ENCODE results near the gene LCK. TPM values are rescaled to one million over a fixed set of nuclear protein-coding genes. Genes with fewer than 3 reads are reported as not detected.

The LCK gene
- total and polyA plus RNA-seq, 9 of the 15 experiments (the other 6 are each of a cell fraction or from before 2014, with no cell fraction given): 0.04 to 0.47 (median 0.13) TPM; not detected in 6

DNA sequence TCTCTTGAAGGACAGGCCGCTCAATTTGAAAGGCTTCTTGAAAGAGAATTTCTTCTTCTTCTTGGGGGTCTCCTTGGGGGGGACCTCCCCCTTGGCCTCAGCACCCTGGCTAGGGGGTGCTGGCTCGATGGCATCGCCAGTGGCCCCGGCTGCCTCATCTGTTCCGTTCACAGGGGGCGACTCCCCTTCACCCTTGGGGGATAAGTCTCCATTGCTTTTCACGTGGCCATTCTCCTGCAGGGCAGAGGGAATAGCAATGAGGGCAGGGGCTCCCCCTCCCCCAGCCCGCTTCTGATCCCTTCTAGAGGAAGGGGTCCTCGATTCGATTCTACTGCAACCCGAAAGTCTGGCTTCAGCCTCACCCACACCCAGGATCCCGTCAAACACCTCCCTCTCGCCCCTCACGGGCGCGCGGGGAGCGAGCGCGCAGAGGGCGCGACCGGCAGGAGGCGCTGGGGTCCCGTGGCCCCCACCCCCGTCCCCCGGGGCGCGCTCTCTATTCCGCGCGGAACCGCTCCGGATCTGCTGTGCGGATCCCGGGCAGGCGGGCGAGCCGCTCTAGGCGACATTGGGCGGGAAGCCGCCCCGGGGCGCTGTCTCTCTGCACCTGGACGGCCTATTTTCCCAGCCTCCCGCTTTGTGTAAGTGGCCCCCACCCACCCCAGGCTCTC, 83.9 kb downstream of the LCK start (continued):
- TF ChIP-seq FIP1L1 (IDR thresholded peaks at IDR 0.05; ENCODE audit: low read depth, low read length, poor library complexity, severe bottlenecking) (peak; percentile 90), HLTF (IDR thresholded peaks at IDR 0.05) (no peak), DIDO1 (tag; IDR thresholded peaks at IDR 0.05; ENCODE audit: low read depth) (no peak), MCM2 (IDR thresholded peaks at IDR 0.05; ENCODE audit: low read depth) (no peak), ZNF707 (CRISPR knock-in tag; conservative IDR thresholded peaks at IDR 0.05) (no peak), ZSCAN29 (IDR thresholded peaks at IDR 0.05) (peak; percentile 73; the same call in 1 of the 2 replicates), HDGF (IDR thresholded peaks at IDR 0.05) (no peak), ZNF124 (CRISPR knock-in tag; IDR thresholded peaks at IDR 0.05) (no peak), MIER1 (IDR thresholded peaks at IDR 0.05; ENCODE audit: low read depth) (no peak), THRAP3 (IDR thresholded peaks at IDR 0.05; ENCODE audit: borderline replicate concordance) (no peak), ZNF695 (CRISPR knock-in tag; IDR thresholded peaks at IDR 0.05) (no peak), ETV1 (tag; conservative IDR thresholded peaks at IDR 0.05; ENCODE audit: low read depth) (no peak), PCBP1 (IDR thresholded peaks at IDR 0.05; ENCODE audit: low read depth, low read length, poor library complexity, severe bottlenecking) (peak; percentile 64), BRD4 (IDR thresholded peaks at IDR 0.05) (no peak), ZNF12 (CRISPR knock-in tag; IDR thresholded peaks at IDR 0.05) (no peak), FOSL1 (tag; conservative IDR thresholded peaks at IDR 0.05) (no peak), NR3C1 (CRISPR knock-in tag; IDR thresholded peaks at IDR 0.05) (peak; percentile 62; the same call in 1 of the 2 replicates), CREM (IDR thresholded peaks at IDR 0.05; ENCODE audit: low read depth) (peak; percentile 36; the same call in 1 of the 2 replicates)
- TF ChIP-seq, protein P1, sequence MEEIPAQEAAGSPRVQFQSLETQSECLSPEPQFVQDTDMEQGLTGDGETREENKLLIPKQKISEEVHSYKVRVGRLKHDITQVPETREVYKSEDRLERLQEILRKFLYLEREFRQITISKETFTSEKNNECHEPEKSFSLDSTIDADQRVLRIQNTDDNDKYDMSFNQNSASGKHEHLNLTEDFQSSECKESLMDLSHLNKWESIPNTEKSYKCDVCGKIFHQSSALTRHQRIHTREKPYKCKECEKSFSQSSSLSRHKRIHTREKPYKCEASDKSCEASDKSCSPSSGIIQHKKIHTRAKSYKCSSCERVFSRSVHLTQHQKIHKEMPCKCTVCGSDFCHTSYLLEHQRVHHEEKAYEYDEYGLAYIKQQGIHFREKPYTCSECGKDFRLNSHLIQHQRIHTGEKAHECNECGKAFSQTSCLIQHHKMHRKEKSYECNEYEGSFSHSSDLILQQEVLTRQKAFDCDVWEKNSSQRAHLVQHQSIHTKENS (CRISPR knock-in tag; IDR thresholded peaks at IDR 0.05): no peak
- TF ChIP-seq, protein P2, sequence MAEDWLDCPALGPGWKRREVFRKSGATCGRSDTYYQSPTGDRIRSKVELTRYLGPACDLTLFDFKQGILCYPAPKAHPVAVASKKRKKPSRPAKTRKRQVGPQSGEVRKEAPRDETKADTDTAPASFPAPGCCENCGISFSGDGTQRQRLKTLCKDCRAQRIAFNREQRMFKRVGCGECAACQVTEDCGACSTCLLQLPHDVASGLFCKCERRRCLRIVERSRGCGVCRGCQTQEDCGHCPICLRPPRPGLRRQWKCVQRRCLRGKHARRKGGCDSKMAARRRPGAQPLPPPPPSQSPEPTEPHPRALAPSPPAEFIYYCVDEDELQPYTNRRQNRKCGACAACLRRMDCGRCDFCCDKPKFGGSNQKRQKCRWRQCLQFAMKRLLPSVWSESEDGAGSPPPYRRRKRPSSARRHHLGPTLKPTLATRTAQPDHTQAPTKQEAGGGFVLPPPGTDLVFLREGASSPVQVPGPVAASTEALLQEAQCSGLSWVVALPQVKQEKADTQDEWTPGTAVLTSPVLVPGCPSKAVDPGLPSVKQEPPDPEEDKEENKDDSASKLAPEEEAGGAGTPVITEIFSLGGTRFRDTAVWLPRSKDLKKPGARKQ (CRISPR knock-in tag; IDR thresholded peaks at IDR 0.05): no peak
- TF ChIP-seq, protein P3, sequence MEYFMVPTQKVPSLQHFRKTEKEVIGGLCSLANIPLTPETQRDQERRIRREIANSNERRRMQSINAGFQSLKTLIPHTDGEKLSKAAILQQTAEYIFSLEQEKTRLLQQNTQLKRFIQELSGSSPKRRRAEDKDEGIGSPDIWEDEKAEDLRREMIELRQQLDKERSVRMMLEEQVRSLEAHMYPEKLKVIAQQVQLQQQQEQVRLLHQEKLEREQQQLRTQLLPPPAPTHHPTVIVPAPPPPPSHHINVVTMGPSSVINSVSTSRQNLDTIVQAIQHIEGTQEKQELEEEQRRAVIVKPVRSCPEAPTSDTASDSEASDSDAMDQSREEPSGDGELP (CRISPR knock-in tag; IDR thresholded peaks at IDR 0.05; ENCODE audit: borderline replicate concordance): peak; percentile 53
- TF ChIP-seq, protein P4, sequence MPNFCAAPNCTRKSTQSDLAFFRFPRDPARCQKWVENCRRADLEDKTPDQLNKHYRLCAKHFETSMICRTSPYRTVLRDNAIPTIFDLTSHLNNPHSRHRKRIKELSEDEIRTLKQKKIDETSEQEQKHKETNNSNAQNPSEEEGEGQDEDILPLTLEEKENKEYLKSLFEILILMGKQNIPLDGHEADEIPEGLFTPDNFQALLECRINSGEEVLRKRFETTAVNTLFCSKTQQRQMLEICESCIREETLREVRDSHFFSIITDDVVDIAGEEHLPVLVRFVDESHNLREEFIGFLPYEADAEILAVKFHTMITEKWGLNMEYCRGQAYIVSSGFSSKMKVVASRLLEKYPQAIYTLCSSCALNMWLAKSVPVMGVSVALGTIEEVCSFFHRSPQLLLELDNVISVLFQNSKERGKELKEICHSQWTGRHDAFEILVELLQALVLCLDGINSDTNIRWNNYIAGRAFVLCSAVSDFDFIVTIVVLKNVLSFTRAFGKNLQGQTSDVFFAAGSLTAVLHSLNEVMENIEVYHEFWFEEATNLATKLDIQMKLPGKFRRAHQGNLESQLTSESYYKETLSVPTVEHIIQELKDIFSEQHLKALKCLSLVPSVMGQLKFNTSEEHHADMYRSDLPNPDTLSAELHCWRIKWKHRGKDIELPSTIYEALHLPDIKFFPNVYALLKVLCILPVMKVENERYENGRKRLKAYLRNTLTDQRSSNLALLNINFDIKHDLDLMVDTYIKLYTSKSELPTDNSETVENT (CRISPR knock-in tag; IDR thresholded peaks at IDR 0.05): peak; percentile 27

All from K562 (cell line).